ENCODE results near the gene HEG1. TPM values are rescaled to one million over a fixed set of nuclear protein-coding genes. Genes with fewer than 3 reads are reported as not detected.

The HEG1 gene
- total and polyA plus RNA-seq, 2 of the 13 experiments (the other 11 are each of a cell fraction or from before 2014, with no cell fraction given), result 10.7 to 18.2 TPM

DNA sequence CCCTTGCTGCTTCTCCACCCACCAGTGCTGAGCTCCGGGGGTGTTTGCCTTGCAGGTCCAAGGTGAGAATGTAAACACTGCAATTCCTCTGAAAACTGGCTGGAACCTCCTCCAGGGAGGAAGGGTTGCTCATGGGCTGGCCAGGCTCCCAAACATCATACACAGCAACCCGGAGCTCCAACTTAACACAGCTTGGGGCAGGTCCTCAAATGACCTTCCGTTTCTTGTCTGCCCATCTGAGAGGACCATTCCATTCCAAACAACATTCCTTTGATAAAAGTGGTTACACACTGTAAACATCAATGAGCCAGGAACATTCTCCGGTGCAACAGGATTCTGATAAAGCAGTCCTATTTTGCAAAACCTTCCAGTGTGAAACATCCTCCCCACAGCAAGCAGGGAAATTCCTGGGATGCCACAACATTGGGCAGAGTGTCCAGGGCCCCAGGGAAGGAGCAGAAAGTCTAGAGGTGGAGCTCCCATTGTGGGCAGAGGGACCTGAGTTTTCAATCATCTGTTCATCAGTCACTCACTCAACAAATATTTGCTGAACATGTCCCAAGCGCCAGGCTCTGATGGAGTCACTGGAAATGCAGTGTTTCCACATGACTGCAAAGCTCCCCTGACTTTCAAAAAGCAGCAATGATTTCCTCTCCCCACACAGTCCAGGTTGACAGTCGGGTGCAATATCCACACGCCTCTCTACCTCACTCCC is 7.3 kb upstream of the HEG1 start (continued):
- TF ChIP-seq, protein P1, sequence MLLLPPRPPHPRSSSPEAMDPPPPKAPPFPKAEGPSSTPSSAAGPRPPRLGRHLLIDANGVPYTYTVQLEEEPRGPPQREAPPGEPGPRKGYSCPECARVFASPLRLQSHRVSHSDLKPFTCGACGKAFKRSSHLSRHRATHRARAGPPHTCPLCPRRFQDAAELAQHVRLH (CRISPR knock-in tag; IDR thresholded peaks at IDR 0.05; ENCODE audit: borderline replicate concordance, low read depth), result 0 out of 2 replicates have a peak, but pooled peaks have one; percentile 47
- TF ChIP-seq ZNF644 (CRISPR knock-in tag; IDR thresholded peaks at IDR 0.05; ENCODE audit: low read depth) (0 out of 2 replicates have a peak, but pooled peaks have one; percentile 12), PHF21A (CRISPR knock-in tag; IDR thresholded peaks at IDR 0.05) (peak; percentile 98), XRCC5 (optimal IDR thresholded peaks at IDR 0.05; ENCODE audit: low read length) (peak; percentile 34), SCMH1 (CRISPR knock-in tag; IDR thresholded peaks at IDR 0.05; ENCODE audit: borderline replicate concordance) (no peak), KLF12 (CRISPR knock-in tag; IDR thresholded peaks at IDR 0.05; ENCODE audit: borderline replicate concordance) (no peak), ZNF598 (CRISPR knock-in tag; IDR thresholded peaks at IDR 0.05; ENCODE audit: borderline replicate concordance) (no peak), LCORL (IDR thresholded peaks at IDR 0.05) (peak; percentile 94), LCORL (CRISPR knock-in tag; IDR thresholded peaks at IDR 0.05) (peak; percentile 99), ETV5 (CRISPR knock-in tag; IDR thresholded peaks at IDR 0.05; ENCODE audit: borderline replicate concordance) (peak; percentile 77), ZNF546 (CRISPR knock-in tag; conservative IDR thresholded peaks at IDR 0.05) (no peak), ZFP90 (CRISPR knock-in tag; IDR thresholded peaks at IDR 0.05; ENCODE audit: borderline replicate concordance) (no peak), ZFP82 (CRISPR knock-in tag; IDR thresholded peaks at IDR 0.05; ENCODE audit: borderline replicate concordance) (0 out of 2 replicates have a peak, but pooled peaks have one; percentile 36), ZNF747 (CRISPR knock-in tag; IDR thresholded peaks at IDR 0.05; ENCODE audit: borderline replicate concordance) (peak; percentile 63; the same call in 1 of the 2 replicates), NFYC (CRISPR knock-in tag; IDR thresholded peaks at IDR 0.05) (peak; percentile 30), ZNF33A (CRISPR knock-in tag; IDR thresholded peaks at IDR 0.05; ENCODE audit: borderline replicate concordance) (peak; percentile 58; the same call in 1 of the 2 replicates), GZF1 (CRISPR knock-in tag; IDR thresholded peaks at IDR 0.05) (no peak), HES4 (CRISPR knock-in tag; IDR thresholded peaks at IDR 0.05; ENCODE audit: borderline replicate concordance) (no peak)
- TF ChIP-seq, protein P2, sequence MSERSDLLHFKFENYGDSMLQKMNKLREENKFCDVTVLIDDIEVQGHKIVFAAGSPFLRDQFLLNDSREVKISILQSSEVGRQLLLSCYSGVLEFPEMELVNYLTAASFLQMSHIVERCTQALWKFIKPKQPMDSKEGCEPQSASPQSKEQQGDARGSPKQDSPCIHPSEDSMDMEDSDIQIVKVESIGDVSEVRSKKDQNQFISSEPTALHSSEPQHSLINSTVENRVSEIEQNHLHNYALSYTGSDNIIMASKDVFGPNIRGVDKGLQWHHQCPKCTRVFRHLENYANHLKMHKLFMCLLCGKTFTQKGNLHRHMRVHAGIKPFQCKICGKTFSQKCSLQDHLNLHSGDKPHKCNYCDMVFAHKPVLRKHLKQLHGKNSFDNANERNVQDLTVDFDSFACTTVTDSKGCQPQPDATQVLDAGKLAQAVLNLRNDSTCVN (CRISPR knock-in tag; IDR thresholded peaks at IDR 0.05; ENCODE audit: borderline replicate concordance), result no peak
- TF ChIP-seq, protein P3, sequence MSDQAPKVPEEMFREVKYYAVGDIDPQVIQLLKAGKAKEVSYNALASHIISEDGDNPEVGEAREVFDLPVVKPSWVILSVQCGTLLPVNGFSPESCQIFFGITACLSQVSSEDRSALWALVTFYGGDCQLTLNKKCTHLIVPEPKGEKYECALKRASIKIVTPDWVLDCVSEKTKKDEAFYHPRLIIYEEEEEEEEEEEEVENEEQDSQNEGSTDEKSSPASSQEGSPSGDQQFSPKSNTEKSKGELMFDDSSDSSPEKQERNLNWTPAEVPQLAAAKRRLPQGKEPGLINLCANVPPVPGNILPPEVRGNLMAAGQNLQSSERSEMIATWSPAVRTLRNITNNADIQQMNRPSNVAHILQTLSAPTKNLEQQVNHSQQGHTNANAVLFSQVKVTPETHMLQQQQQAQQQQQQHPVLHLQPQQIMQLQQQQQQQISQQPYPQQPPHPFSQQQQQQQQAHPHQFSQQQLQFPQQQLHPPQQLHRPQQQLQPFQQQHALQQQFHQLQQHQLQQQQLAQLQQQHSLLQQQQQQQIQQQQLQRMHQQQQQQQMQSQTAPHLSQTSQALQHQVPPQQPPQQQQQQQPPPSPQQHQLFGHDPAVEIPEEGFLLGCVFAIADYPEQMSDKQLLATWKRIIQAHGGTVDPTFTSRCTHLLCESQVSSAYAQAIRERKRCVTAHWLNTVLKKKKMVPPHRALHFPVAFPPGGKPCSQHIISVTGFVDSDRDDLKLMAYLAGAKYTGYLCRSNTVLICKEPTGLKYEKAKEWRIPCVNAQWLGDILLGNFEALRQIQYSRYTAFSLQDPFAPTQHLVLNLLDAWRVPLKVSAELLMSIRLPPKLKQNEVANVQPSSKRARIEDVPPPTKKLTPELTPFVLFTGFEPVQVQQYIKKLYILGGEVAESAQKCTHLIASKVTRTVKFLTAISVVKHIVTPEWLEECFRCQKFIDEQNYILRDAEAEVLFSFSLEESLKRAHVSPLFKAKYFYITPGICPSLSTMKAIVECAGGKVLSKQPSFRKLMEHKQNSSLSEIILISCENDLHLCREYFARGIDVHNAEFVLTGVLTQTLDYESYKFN (CRISPR knock-in tag; conservative IDR thresholded peaks at IDR 0.05), result peak; percentile 93
- TF ChIP-seq, protein P4, sequence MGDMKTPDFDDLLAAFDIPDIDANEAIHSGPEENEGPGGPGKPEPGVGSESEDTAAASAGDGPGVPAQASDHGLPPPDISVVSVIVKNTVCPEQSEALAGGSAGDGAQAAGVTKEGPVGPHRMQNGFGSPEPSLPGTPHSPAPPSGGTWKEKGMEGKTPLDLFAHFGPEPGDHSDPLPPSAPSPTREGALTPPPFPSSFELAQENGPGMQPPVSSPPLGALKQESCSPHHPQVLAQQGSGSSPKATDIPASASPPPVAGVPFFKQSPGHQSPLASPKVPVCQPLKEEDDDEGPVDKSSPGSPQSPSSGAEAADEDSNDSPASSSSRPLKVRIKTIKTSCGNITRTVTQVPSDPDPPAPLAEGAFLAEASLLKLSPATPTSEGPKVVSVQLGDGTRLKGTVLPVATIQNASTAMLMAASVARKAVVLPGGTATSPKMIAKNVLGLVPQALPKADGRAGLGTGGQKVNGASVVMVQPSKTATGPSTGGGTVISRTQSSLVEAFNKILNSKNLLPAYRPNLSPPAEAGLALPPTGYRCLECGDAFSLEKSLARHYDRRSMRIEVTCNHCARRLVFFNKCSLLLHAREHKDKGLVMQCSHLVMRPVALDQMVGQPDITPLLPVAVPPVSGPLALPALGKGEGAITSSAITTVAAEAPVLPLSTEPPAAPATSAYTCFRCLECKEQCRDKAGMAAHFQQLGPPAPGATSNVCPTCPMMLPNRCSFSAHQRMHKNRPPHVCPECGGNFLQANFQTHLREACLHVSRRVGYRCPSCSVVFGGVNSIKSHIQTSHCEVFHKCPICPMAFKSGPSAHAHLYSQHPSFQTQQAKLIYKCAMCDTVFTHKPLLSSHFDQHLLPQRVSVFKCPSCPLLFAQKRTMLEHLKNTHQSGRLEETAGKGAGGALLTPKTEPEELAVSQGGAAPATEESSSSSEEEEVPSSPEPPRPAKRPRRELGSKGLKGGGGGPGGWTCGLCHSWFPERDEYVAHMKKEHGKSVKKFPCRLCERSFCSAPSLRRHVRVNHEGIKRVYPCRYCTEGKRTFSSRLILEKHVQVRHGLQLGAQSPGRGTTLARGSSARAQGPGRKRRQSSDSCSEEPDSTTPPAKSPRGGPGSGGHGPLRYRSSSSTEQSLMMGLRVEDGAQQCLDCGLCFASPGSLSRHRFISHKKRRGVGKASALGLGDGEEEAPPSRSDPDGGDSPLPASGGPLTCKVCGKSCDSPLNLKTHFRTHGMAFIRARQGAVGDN (CRISPR knock-in tag; IDR thresholded peaks at IDR 0.05), result peak; percentile 54

Measured in HepG2 (cell line).